SK-N-SH (cell line): ENCODE results near the gene ARL5C. TPM values are rescaled to one million over a fixed set of nuclear protein-coding genes. Genes with fewer than 3 reads are reported as not detected.

ENCODE experiments used
- CTCF ChIA-PET: fragments of 300-600, 350-600 bp; formaldehyde crosslinking; extraction: SDS; loops from one replicate; lab custom pipeline; 2021; lab: Yijun Ruan, JAX
- POLR2A ChIA-PET: fragments of 350-600 bp; sonication (Branson Sonifier 250); formaldehyde crosslinking; extraction: SDS; loops from one replicate; lab custom pipeline; 2020; ENCODE audit warnings: antibody characterized with exemption, inconsistent platforms; lab: Yijun Ruan, JAX
- DNase-seq: peaks from one replicate; pipeline ENCODE4 v3.0.0; 2012
- H2AFZ ChIP-seq: fragments of 200-600 bp; sonication (generic); 2 replicates; pipeline ENCODE4 v1.8.1; 2016; ENCODE audit warnings: antibody characterized with exemption, mild to moderate bottlenecking, low read depth
- H3F3A ChIP-seq: fragments of 200-600 bp; sonication (generic); replicated peaks from 2 replicates; pipeline ENCODE3; 2016; ENCODE audit warnings: antibody characterized with exemption, mild to moderate bottlenecking; ENCODE audit not compliant: insufficient read depth
- H3K27ac ChIP-seq, 2 experiments: fragments of 200-500 bp in 1 of 2; fragments of 200-600 bp in 1 of 2; sonication (Bioruptor generic) in 1 of 2; sonication (generic), shearing (Covaris generic) in 1 of 2; 2 replicates each; pipeline versions ENCODE4 v1.5.1 to v1.6.1; 2014 to 2016; ENCODE audit warnings: low read depth in 2 of 2, inconsistent platforms in 1 of 2, low read length in 1 of 2, mild to moderate bottlenecking in 1 of 2, mixed read lengths in 1 of 2
- H3K27me3 ChIP-seq: fragments of 200-600 bp; sonication (generic), shearing (Covaris generic); 2 replicates; pipeline ENCODE4 v1.6.1; 2016; ENCODE audit warnings: mixed run types; ENCODE audit not compliant: insufficient read depth
- H3K36me3 ChIP-seq, 2 experiments: fragments of 200-500 bp in 1 of 2; fragments of 200-600 bp in 1 of 2; sonication (Bioruptor generic) in 1 of 2; sonication (generic) in 1 of 2; replicated peaks in 1 of 2; 2 replicates each; pipeline versions ENCODE3 to v1.5.1; 2014 to 2016; ENCODE audit warnings: low read length in 1 of 2, mild to moderate bottlenecking in 1 of 2; ENCODE audit not compliant: insufficient read depth in 2 of 2, control insufficient read depth in 1 of 2
- H3K4me1 ChIP-seq, 2 experiments: fragments of 200-500 bp in 1 of 2; fragments of 200-600 bp in 1 of 2; sonication (Bioruptor generic) in 1 of 2; sonication (generic), shearing (Covaris generic) in 1 of 2; 2 replicates each; pipeline versions ENCODE4 v1.5.1 to v1.6.1; 2014 to 2016; ENCODE audit warnings: low read depth in 1 of 2, low read length in 1 of 2, mixed run types in 1 of 2; ENCODE audit not compliant: insufficient read depth in 2 of 2, control insufficient read depth in 1 of 2
- H3K4me2 ChIP-seq: fragments of 200-600 bp; sonication (generic), shearing (Covaris generic); 2 replicates; pipeline ENCODE4 v1.6.1; 2017; ENCODE audit warnings: mixed run types
- H3K4me3 ChIP-seq, 2 experiments: fragments of 200-500 bp in 1 of 2; fragments of 200-600 bp in 1 of 2; sonication (Bioruptor generic) in 1 of 2; sonication (generic), shearing (Covaris generic) in 1 of 2; 2 replicates each; pipeline versions ENCODE4 v1.5.1 to v1.8.1; 2014 to 2016; ENCODE audit warnings: low read depth in 2 of 2, inconsistent platforms in 1 of 2, low read length in 1 of 2, mild to moderate bottlenecking in 1 of 2, mixed read lengths in 1 of 2, moderate library complexity in 1 of 2
- H3K79me2 ChIP-seq: fragments of 200-600 bp; sonication (generic); 2 replicates; pipeline ENCODE4 v1.8.1; 2017; ENCODE audit warnings: mild to moderate bottlenecking; ENCODE audit not compliant: insufficient read depth
- H3K9ac ChIP-seq: fragments of 200-600 bp; sonication (generic); 2 replicates; pipeline ENCODE4 v1.6.1; 2017; ENCODE audit warnings: mixed run types
- H3K9me2 ChIP-seq: fragments of 200-600 bp; sonication (generic); 2 replicates; pipeline ENCODE4 v1.6.1; 2017; ENCODE audit warnings: mixed run types
- H3K9me3 ChIP-seq: fragments of 200-600 bp; sonication (generic); 2 replicates; pipeline ENCODE4 v1.6.1; 2017; ENCODE audit warnings: mixed run types, mild to moderate bottlenecking, moderate library complexity
- H4K20me1 ChIP-seq: fragments of 200-600 bp; sonication (generic); 2 replicates; pipeline ENCODE4 v1.6.1; 2017; ENCODE audit warnings: mild to moderate bottlenecking, mixed run types; ENCODE audit not compliant: insufficient read depth
- CHD2 ChIP-seq: fragments of 150-350 bp; IDR thresholded peaks from 2 replicates; pipeline ENCODE4 v1.6.1; 2018; ENCODE audit warnings: low read length; ENCODE audit not compliant: partially characterized antibody
- ELF1 ChIP-seq: IDR thresholded peaks from 2 replicates; pipeline ENCODE4 v1.4.0; 2012
- EP300 ChIP-seq, 2 experiments: IDR thresholded peaks; 2 replicates each; pipeline versions ENCODE4 v1.4.0 to v1.6.1; 2012; ENCODE audit warnings: borderline replicate concordance in 1 of 2, low read depth in 1 of 2, low read length in 1 of 2
- EZH2phosphoT487 ChIP-seq: fragments of 200-600 bp; sonication (generic); IDR thresholded peaks from 2 replicates; pipeline ENCODE4 v1.6.1; 2017; ENCODE audit warnings: low read depth, mixed run types, mild to moderate bottlenecking, antibody characterized with exemption, moderate library complexity, borderline replicate concordance
- FOXM1 ChIP-seq: IDR thresholded peaks from 2 replicates; pipeline ENCODE4 v1.4.0; 2012; ENCODE audit warnings: low read depth, mild to moderate bottlenecking
- GABPA ChIP-seq: IDR thresholded peaks from 2 replicates; pipeline ENCODE4 v1.4.0; 2012; ENCODE audit warnings: low read depth, mild to moderate bottlenecking
- GATA2 ChIP-seq: sonication (generic); formaldehyde crosslinking; IDR thresholded peaks from 2 replicates; pipeline ENCODE4 v1.5.0; 2020; ENCODE audit warnings: mild to moderate bottlenecking, missing genetic modification reagents
- JUND ChIP-seq: IDR thresholded peaks from 2 replicates; pipeline ENCODE4 v1.4.0; 2012
- MAX ChIP-seq: IDR thresholded peaks from 2 replicates; pipeline ENCODE4 v1.4.0; 2012; ENCODE audit warnings: low read depth
- MEF2A ChIP-seq: IDR thresholded peaks from 2 replicates; pipeline ENCODE4 v1.4.0; 2012; ENCODE audit warnings: low read depth, borderline replicate concordance
- MXI1 ChIP-seq: IDR thresholded peaks from 2 replicates; pipeline ENCODE4 v1.6.1; 2012; ENCODE audit warnings: mild to moderate bottlenecking, low read depth, low read length, improper control_type of control experiment
- NFIC ChIP-seq: IDR thresholded peaks from 2 replicates; pipeline ENCODE4 v1.4.0; 2012; ENCODE audit warnings: borderline replicate concordance
- POLR2AphosphoS5 ChIP-seq: IDR thresholded peaks from 2 replicates; pipeline ENCODE4 v1.6.1; 2012; ENCODE audit warnings: low read depth, low read length
- RCOR1 ChIP-seq: fragments of 150-350 bp; IDR thresholded peaks from 2 replicates; pipeline ENCODE4 v1.6.1; 2017; ENCODE audit warnings: antibody characterized with exemption, low read length
- REST ChIP-seq: IDR thresholded peaks from 2 replicates; pipeline ENCODE4 v1.6.1; 2012; ENCODE audit warnings: mild to moderate bottlenecking, low read depth, low read length, moderate library complexity
- RFX5 ChIP-seq: IDR thresholded peaks from 2 replicates; pipeline ENCODE4 v1.6.1; 2012; ENCODE audit warnings: mild to moderate bottlenecking, improper control_type of control experiment, low read length
- RXRA ChIP-seq: IDR thresholded peaks from 2 replicates; pipeline ENCODE4 v1.4.0; 2012; ENCODE audit warnings: low read depth, mild to moderate bottlenecking, borderline replicate concordance
- TAF1 ChIP-seq: IDR thresholded peaks from 2 replicates; pipeline ENCODE4 v1.6.1; 2012; ENCODE audit warnings: low read depth, mild to moderate bottlenecking, low read length, moderate library complexity, borderline replicate concordance
- YY1 ChIP-seq: IDR thresholded peaks from 2 replicates; pipeline ENCODE4 v1.4.0; 2012; ENCODE audit warnings: low read depth, mild to moderate bottlenecking
- ZBTB33 ChIP-seq: IDR thresholded peaks from 2 replicates; pipeline ENCODE4 v1.4.0; 2012; ENCODE audit warnings: low read depth, borderline replicate concordance
- WGBS: methylation state at CpG from one replicate; pipeline ENCODE4 v1.1.6; 2017; ENCODE audit warnings: low lambda C conversion rate; 5-methylcytosine and 5-hydroxymethylcytosine counted together
- polyA plus RNA-seq, 3 experiments: library from polyadenylated mRNA; depleted of rRNA; stranded (reverse); fragments of >200 nt; gene quantifications; 2 replicates each; pipeline ENCODE4 v1.2.3, GENCODE V29; 2012
- TF ChIP-seq, protein P1 (sequence below): fragments of 200-600 bp; sonication (generic); IDR thresholded peaks from 2 replicates; pipeline ENCODE4 v1.6.1; 2017; ENCODE audit warnings: antibody characterized with exemption, mild to moderate bottlenecking, moderate library complexity

The ARL5C gene
- polyA plus RNA-seq, 1 of the 3 experiments (the other 2 are of a cell fraction), result not detected

GRCh38 chr17:39200070-39200879, 34.3 kb upstream of the ARL5C start, which contains the start of gene RPL19 (continued):
- TF ChIP-seq EP300 (IDR thresholded peaks at IDR 0.05; ENCODE audit: borderline replicate concordance in 1 of 2, low read depth in 1 of 2, low read length in 1 of 2) (peak in 1 of 2 experiments; percentile 49; a peak in 1 of 4 replicates), MEF2A (no peak), GABPA (peak; percentile 50; the same call in 1 of the 2 replicates), RXRA (no peak), RFX5 (no peak), EZH2phosphoT487 (no peak), CHD2 (no peak), MAX (peak; percentile 82), JUND (no peak; the same call in 1 of the 2 replicates), NFIC (no peak), RCOR1 (no peak)
- TF ChIP-seq, protein P1, sequence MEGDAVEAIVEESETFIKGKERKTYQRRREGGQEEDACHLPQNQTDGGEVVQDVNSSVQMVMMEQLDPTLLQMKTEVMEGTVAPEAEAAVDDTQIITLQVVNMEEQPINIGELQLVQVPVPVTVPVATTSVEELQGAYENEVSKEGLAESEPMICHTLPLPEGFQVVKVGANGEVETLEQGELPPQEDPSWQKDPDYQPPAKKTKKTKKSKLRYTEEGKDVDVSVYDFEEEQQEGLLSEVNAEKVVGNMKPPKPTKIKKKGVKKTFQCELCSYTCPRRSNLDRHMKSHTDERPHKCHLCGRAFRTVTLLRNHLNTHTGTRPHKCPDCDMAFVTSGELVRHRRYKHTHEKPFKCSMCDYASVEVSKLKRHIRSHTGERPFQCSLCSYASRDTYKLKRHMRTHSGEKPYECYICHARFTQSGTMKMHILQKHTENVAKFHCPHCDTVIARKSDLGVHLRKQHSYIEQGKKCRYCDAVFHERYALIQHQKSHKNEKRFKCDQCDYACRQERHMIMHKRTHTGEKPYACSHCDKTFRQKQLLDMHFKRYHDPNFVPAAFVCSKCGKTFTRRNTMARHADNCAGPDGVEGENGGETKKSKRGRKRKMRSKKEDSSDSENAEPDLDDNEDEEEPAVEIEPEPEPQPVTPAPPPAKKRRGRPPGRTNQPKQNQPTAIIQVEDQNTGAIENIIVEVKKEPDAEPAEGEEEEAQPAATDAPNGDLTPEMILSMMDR, result no peak

GRCh38 chr17:39199820-39200069, 33.8 kb upstream of the ARL5C start:
- H3K4me2 ChIP-seq, result peak overlapping the region; percentile 97
- no peaks in the 10 kb centered on the region for H3K9me2 ChIP-seq
- DNase-seq, result peak; percentile 91
- H3K27me3 ChIP-seq, result no peaks in the 10 kb centered on the region
- H3K4me3 ChIP-seq, result peak overlapping the region; percentile 75 to 93
- peaks cover 33% of the 10 kb centered on the region for H4K20me1 ChIP-seq
- CTCF ChIA-PET, result interaction anchor here (1.1 to 29.0 kb wide), 3 partner anchors 27 to 55 kb away, joined by 3 to 781 read pairs (median 96); no protein-coding TSS in a partner anchor
- H3K27ac ChIP-seq, result peak overlapping the region; percentile 94 to 99
- H3K36me3 ChIP-seq, result peaks cover 25 to 32% of the 10 kb centered on the region in 2 experiments
- POLR2A ChIA-PET, result interaction anchor here (0.6 to 1.8 kb wide), 18 partner anchors 10 to 495 kb away, joined by 3 to 11 read pairs (median 4); partner anchors contain the start of genes ARL5C, LASP1NB, MED1 and MLLT6
- H3F3A ChIP-seq, result peaks cover 44% of the 10 kb centered on the region
- peaks cover 25 to 42% of the 10 kb centered on the region in 2 experiments; a peak in 2 of 4 replicates for H3K4me1 ChIP-seq
- H3K9ac ChIP-seq, result peak overlapping the region; percentile 98
- H3K9me3 ChIP-seq, result no peaks in the 10 kb centered on the region
- H3K79me2 ChIP-seq, result peaks cover 53% of the 10 kb centered on the region
- H2AFZ ChIP-seq, result peak overlapping the region; percentile 98
- WGBS, result 2% methylated on average over 10 of the region's 10 CpGs
- TF ChIP-seq FOXM1, result no peak
- no peak for TF ChIP-seq RFX5
- TF ChIP-seq MXI1, result no peak
- no peak for TF ChIP-seq ZBTB33
- TF ChIP-seq YY1, result no peak
- peak; percentile 80 for TF ChIP-seq GABPA
- no peak; the same call in 1 of the 2 replicates for TF ChIP-seq POLR2AphosphoS5
- no peak for TF ChIP-seq MEF2A
- TF ChIP-seq, protein P1, result no peak
- TF ChIP-seq REST, result no peak
- TF ChIP-seq ELF1, result peak; percentile 90
- no peak for TF ChIP-seq GATA2
- no peak for TF ChIP-seq EZH2phosphoT487
- peak; percentile 33; the same call in 1 of the 2 replicates for TF ChIP-seq TAF1
